Measurements from ENCODE around the gene CYB5R4. TPM values are rescaled to one million over a fixed set of nuclear protein-coding genes. Genes with fewer than 3 reads are reported as not detected.

Gene CYB5R4
- total and polyA plus RNA-seq, 2 of the 8 experiments (the other 6 are each of a cell fraction or from before 2014, with no cell fraction given): 2.8 to 14.6 TPM

GRCh38 chr6:83976037-83976755 is 116.7 kb downstream of the CYB5R4 start:
- Histone ChIP-seq H3K4me3 (ENCODE audit: extremely low read depth in 1 of 4, insufficient read depth in 2 of 4, low read depth in 3 of 4, low read length in 4 of 4) (peak overlapping the region in 1 of 4 experiments; percentile 40; a peak in 2 of 8 replicates), H3K27me3 (replicated peaks in 1 of 4; ENCODE audit: control insufficient read depth in 3 of 4, extremely low read depth in 1 of 4, insufficient read depth in 3 of 4, low read length in 3 of 4) (no peaks in the 10 kb centered on the region), H3K4me2 (ENCODE audit: insufficient read depth in 1 of 2, low read depth in 2 of 2, low read length in 2 of 2) (peak overlapping the region; percentile 40 to 50), H3K14ac (ENCODE audit: insufficient read length) (no peak overlapping the region), H3K4ac (replicated peaks; ENCODE audit: insufficient read length, low read depth, low read length) (no peak overlapping the region), H3K18ac (ENCODE audit: extremely low read depth, low read length) (no peak overlapping the region), H2BK5ac (ENCODE audit: low read depth, low read length) (peak overlapping the region; percentile 54; the same call in 1 of the 2 replicates), H2BK20ac (ENCODE audit: low read length) (no peak overlapping the region; the same call in 1 of the 2 replicates), H3K36me3 (ENCODE audit: control insufficient read depth in 2 of 4, insufficient read depth in 4 of 4, low read length in 3 of 4) (peaks cover 0 to 11% (median 2%) of the 10 kb centered on the region in 4 experiments; a peak in 3 of 8 replicates), H3K27ac (ENCODE audit: low read depth, low read length) (peak overlapping the region; percentile 46; the same call in 1 of the 2 replicates), H2BK15ac (ENCODE audit: low read length) (no peak overlapping the region), H3K9me3 (ENCODE audit: insufficient read depth in 2 of 2, low read depth in 1 of 2, low read length in 1 of 2) (peaks cover 20 to 23% of the 10 kb centered on the region in 2 experiments), H3K9ac (replicated peaks in 1 of 4; ENCODE audit: extremely low read depth in 1 of 4, low read depth in 3 of 4, low read length in 3 of 4) (no peak overlapping the region), H3K23ac (ENCODE audit: insufficient read length) (no peak overlapping the region), H3K56ac (replicated peaks; ENCODE audit: insufficient read length, low read depth, low read length) (no peak overlapping the region), H4K5ac (ENCODE audit: insufficient read length, low read depth, low read length) (peak overlapping the region; percentile 2), H2AFZ (ENCODE audit: low read length) (no peak overlapping the region), H3K4me1 (replicated peaks in 1 of 4; ENCODE audit: control insufficient read depth in 3 of 4, insufficient read depth in 4 of 4, low read length in 3 of 4) (peaks cover 0 to 11% (median 3%) of the 10 kb centered on the region in 4 experiments; a peak in 3 of 7 replicates), H2AK5ac (ENCODE audit: low read depth, low read length) (no peak overlapping the region), H4K20me1 (replicated peaks in 1 of 2; ENCODE audit: control insufficient read depth in 1 of 2, insufficient read depth in 2 of 2, low read length in 2 of 2) (no peaks in the 10 kb centered on the region), H2BK120ac (replicated peaks; ENCODE audit: low read depth, low read length) (peak overlapping the region; percentile 63), H3K79me1 (ENCODE audit: low read depth, low read length) (no peaks in the 10 kb centered on the region), H4K91ac (replicated peaks; ENCODE audit: insufficient read length, low read length) (peak overlapping the region; percentile 45), H4K8ac (ENCODE audit: extremely low read depth, insufficient read depth, low read length) (no peak overlapping the region), H2BK12ac (ENCODE audit: low read depth, low read length) (peak overlapping the region; percentile 20; the same call in 1 of the 2 replicates), H3K79me2 (ENCODE audit: control insufficient read depth in 1 of 2, insufficient read depth in 2 of 2, low read length in 2 of 2) (no peaks in the 10 kb centered on the region), H3K23me2 (ENCODE audit: low read depth, low read length) (no peaks in the 10 kb centered on the region; the same call in 1 of the 2 replicates)
- ChIA-PET POLR2A (ENCODE audit: partially characterized antibody) (interaction anchor here (1.3 kb wide), 1 partner anchor 76 kb away, joined by 4 read pairs; no protein-coding TSS in a partner anchor), CTCF (ENCODE audit: partially characterized antibody) (interaction anchor here (0.9 to 1.8 kb wide), 2 partner anchors 23 to 60 kb away, joined by 3 to 5 read pairs; no protein-coding TSS in a partner anchor)
- peak; percentile 57 for FAIRE-seq
- DNase-seq (ENCODE audit: low read depth in 1 of 2, low spot score in 2 of 2): no peak
- WGBS, 2 experiments (ENCODE audit: extremely low coverage in 1 of 2, insufficient coverage in 1 of 2, insufficient read length in 1 of 2, insufficient replicate concordance in 2 of 2, low coverage in 1 of 2, low lambda C conversion rate in 2 of 2, missing lambda C conversion rate in 1 of 2): 36% methylated on average over 5 of the region's 5 CpGs; no CpG with 5 or more reads in 1 of the 2 experiments
- TF ChIP-seq CBX8 (IDR thresholded peaks at IDR 0.05; ENCODE audit: borderline replicate concordance, low read depth, low read length) (no peak), TBP (IDR thresholded peaks at IDR 0.05; ENCODE audit: low read depth, low read length) (no peak), KDM1A (IDR thresholded peaks at IDR 0.05; ENCODE audit: borderline replicate concordance, low read length) (no peak)
